Choroid plexus epithelial cell (primary cell): ENCODE results near the gene RPL27.
A peak's percentile ranks its signal among the peaks of the same experiment; 100 is the strongest.

Experiments
- DNase-seq: peaks from one replicate; pipeline ENCODE4 v3.0.0-alpha.2; 2010; ENCODE audit warnings: low read depth
- H3K4me3 ChIP-seq: 2 replicates; pipeline ENCODE4 v1.5.1; 2011; ENCODE audit warnings: low read depth, mild to moderate bottlenecking, control low read depth, low read length, moderate library complexity
- TF ChIP-seq, protein P1 (sequence below): conservative IDR thresholded peaks from 2 replicates; pipeline ENCODE4 v1.5.1; 2011; ENCODE audit warnings: low read depth, mild to moderate bottlenecking, control low read depth, inconsistent platforms, low read length, moderate library complexity

Gene RPL27

DNA sequence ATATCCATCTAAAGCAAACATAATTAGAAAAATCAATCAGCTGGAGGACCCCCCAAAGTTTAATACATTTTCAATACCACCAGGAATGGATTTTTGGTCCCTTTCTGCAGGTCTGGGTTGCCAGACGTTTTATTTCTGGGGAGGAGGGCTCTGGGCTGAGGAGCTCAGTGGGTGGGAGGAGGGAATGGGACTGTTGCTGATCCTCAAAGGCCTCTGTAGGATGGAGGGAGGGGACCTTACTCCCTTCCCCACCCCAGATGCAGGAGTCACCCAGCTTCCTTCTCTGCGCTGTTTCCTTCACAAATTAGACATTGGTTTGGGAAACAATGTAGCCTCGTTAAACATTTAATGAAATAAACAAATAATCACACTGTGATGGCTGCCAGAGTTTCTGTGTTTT is 33.4 kb downstream of the RPL27 start:
- no peak for DNase-seq
- no peak overlapping the region for H3K4me3 ChIP-seq
- TF ChIP-seq, protein P1, sequence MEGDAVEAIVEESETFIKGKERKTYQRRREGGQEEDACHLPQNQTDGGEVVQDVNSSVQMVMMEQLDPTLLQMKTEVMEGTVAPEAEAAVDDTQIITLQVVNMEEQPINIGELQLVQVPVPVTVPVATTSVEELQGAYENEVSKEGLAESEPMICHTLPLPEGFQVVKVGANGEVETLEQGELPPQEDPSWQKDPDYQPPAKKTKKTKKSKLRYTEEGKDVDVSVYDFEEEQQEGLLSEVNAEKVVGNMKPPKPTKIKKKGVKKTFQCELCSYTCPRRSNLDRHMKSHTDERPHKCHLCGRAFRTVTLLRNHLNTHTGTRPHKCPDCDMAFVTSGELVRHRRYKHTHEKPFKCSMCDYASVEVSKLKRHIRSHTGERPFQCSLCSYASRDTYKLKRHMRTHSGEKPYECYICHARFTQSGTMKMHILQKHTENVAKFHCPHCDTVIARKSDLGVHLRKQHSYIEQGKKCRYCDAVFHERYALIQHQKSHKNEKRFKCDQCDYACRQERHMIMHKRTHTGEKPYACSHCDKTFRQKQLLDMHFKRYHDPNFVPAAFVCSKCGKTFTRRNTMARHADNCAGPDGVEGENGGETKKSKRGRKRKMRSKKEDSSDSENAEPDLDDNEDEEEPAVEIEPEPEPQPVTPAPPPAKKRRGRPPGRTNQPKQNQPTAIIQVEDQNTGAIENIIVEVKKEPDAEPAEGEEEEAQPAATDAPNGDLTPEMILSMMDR, result no peak

DNA sequence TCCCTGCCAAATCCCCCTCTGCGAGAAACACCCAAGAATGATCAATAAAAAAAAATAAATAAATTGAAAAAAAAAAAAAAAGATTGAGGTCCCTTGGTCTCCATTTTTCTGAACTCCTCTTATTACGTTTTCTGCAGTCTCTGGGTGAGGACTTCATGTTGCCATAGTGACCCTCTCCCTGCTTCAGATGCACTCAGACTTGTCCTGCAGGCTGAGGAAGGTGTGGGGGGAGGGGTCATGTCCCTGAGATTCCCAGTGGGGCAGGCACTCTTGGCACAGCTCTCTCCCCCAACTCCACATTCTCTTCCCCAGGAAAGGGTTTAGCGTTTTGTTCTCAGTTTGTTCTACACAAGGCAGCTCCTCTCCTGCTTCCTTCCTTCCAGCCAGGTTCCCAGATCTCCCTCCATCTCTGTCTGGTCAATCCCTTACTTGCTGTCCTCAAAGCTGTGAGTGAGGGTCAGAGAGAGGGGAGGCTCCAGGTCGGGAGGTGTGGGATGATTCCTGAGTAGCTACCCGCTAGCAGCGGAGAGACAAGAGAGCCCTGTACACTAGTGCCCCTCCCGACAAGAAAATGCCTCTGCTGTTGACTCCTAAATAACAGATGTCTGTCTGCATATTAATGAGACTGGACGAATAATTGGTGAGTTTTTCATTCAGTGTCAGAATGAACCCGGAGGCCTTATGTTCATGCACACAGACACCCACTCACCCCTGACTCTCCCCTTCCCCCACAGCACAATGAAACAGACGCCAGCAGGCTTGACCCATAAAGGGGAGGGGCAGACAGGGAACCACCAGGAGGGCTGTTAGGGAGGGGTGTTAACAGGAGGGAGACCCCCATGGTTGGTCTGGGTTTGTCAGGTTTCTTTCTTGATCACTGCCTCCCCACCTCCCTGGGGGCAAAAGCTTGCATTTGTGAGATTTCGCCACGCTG is 36.0 kb downstream of the RPL27 start:
- TF ChIP-seq, protein P1, result peak; percentile 15
- H3K4me3 ChIP-seq, result no peak overlapping the region
- no peak for DNase-seq

DNA sequence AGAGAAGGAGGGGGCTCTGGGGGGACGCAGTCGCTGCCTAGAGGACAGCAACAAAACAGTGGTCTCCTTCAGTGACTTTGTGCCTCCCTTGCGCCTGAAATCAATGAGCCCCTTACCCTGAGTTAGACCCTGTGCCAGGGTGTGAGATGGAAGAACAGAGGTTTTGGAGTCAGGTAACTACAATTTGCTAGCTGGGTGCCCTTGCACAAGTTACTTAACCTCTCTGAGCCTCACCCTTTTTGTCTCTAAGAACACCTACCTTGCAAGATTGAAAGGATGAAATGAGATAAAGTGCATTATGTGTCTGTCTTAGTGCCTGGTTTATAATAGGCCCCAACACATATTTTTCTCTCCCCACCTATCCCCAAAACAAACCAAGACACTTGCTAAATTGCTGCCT is 36.7 kb downstream of the RPL27 start:
- TF ChIP-seq, protein P1, result no peak
- no peak overlapping the region for H3K4me3 ChIP-seq
- DNase-seq, result no peak

DNA sequence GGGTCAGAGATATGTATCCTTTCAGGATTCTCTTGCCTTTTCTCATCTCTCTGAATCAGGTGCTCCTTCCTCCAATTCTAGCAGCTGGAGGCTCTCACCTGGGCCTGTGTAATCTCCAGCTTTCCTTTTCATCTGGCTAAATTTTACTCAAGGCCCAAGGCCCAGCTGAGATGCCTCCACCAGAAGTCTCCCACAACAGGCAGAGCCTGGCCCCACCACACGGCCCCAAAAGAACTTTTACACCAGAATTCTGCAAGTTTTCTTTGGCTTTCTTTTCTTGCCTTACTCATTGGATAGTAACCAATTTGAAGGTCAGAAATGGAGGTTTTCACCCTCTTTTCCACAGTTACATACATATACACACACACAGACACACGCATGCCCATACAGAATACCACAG is 41.4 kb downstream of the RPL27 start:
- TF ChIP-seq, protein P1, result no peak
- H3K4me3 ChIP-seq, result no peak overlapping the region
- no peak for DNase-seq

GRCh38 chr17:43040655-43041054 is 42.4 kb downstream of the RPL27 start:
- no peak for DNase-seq
- H3K4me3 ChIP-seq, result no peak overlapping the region
- TF ChIP-seq, protein P1, result no peak

DNA sequence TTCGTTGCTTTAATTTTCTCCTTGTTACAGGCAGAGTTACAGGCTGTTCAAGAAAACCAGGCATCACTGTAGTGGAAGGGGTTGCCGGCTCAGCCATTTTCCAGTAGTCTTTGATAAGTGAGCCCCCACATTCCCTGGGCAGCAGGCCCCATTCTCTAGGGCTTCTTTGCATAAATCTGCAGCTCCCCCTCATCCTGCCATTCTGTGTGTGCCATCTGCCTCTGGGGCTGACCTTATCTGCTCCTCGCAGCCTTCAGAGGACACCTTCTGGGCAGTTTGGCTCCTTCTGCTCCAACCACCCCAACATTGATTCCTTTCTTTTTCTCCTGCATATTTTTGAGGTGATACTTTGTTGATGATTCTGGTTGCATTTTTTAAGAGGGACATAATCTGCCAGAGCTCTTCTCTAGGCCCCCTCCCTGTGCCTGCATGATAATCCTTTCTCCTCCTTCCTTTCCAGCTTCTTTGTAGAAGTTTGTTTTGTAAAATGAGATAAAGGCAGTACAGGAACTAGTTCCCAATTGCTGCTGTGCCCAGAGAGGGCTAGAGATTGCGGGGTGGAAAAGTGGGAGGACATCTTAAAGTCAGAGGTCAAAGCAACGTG is 43.9 kb downstream of the RPL27 start:
- TF ChIP-seq, protein P1, result no peak
- no peak overlapping the region for H3K4me3 ChIP-seq
- no peak for DNase-seq

DNA sequence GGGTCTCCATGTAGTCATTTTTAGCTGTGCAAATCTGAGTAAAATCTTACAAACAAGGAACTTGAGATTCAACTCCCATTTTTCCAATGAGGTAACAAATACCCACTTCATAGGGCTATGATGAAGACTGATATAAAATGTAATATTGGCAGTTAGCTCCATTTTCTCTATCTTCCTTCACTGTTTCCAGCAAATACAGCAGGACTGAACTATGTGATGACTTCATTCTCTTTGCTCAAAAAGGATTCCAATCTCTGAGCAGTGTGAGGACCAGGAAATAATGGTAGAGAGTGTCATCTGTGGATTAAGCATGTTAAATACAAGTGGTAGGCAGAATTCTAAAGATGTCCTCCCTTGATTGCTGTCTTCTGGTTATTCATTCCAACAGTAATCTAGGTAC is 45.1 kb downstream of the RPL27 start:
- no peak overlapping the region for H3K4me3 ChIP-seq
- TF ChIP-seq, protein P1, result no peak
- no peak for DNase-seq
